Ovary (tissue), 3 donors: Measurements from ENCODE around the gene FBXL15.

Source experiments
- EP300 ChIP-seq: sonication (generic); formaldehyde crosslinking; IDR thresholded peaks from one replicate; pipeline ENCODE4 v1.6.1; 2017; ENCODE audit warnings: antibody characterized with exemption
- TF ChIP-seq, protein P1 (sequence below), 3 donors: fragments of 450-650 bp in 2 of 3; fragments of 200-600 bp in 1 of 3; IDR thresholded peaks; one replicate each; pipeline versions ENCODE4 v1.5.1 to v1.8.0; 2016 to 2022; ENCODE audit warnings: antibody characterized with exemption in 3 of 3, mild to moderate bottlenecking in 1 of 3
- donor health status: DM: no; HTN: no; CAD: no.

DNA sequence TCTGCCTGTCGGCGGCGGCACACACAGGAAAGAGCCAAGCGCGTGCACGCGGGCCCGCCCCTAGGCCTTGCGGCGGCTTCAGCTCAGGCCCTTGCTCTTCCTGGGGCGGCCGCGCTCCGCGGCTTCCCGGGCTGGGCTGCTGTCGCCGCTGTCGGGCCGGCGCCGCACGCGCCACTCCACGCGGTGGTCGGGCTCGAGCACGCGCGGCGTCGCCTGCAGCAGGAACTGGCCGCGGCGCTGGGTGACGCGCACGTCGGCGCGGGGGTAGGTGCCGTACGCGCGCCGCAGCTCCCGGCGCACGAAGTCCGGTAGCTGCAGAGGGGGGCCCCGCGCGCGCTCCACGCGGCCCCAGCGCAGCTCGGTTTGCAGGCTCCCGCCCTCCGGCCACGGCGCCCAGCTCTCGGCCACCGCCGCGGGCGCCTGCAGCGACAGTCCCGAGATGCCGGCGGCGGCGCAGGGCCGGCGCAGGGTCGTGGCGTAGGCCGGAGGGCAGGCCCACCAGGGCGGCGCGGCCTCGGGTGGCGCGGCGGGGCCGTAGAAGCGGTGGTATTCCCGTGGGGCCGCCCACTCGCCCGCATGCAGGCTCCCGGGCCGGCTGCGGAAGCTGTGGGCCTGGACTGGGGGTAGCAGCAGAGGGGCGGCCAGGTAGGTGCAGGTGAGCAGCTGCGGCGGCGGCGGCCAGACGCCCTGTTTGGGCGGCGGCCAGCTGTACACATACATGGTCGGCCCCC, 29.9 kb downstream of the FBXL15 start:
- TF ChIP-seq, protein P1, sequence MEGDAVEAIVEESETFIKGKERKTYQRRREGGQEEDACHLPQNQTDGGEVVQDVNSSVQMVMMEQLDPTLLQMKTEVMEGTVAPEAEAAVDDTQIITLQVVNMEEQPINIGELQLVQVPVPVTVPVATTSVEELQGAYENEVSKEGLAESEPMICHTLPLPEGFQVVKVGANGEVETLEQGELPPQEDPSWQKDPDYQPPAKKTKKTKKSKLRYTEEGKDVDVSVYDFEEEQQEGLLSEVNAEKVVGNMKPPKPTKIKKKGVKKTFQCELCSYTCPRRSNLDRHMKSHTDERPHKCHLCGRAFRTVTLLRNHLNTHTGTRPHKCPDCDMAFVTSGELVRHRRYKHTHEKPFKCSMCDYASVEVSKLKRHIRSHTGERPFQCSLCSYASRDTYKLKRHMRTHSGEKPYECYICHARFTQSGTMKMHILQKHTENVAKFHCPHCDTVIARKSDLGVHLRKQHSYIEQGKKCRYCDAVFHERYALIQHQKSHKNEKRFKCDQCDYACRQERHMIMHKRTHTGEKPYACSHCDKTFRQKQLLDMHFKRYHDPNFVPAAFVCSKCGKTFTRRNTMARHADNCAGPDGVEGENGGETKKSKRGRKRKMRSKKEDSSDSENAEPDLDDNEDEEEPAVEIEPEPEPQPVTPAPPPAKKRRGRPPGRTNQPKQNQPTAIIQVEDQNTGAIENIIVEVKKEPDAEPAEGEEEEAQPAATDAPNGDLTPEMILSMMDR (IDR thresholded peaks at IDR 0.05), result no peak
- TF ChIP-seq EP300, result no peak
